Gastrocnemius medialis (tissue), 4 donors: ENCODE measurements around the gene FNDC3B. TPM values are rescaled to one million over a fixed set of nuclear protein-coding genes. Genes with fewer than 3 reads are reported as not detected.

Experiments used
- ATAC-seq, 2 donors: fragments of 150-250 bp; one replicate each; pipeline ENCODE4 v1.9.1; 2016
- DNase-seq, 2 donors: peaks; one replicate each; pipeline ENCODE4 v3.0.0-alpha.2; 2019
- H3K27ac ChIP-seq, 4 donors: fragments of 200-600 bp; sonication (generic); 1 replicate in 1 of 4; 2 replicates in 3 of 4; pipeline ENCODE4 v1.5.1; 2016 to 2018; ENCODE audit warnings: mild to moderate bottlenecking in 2 of 4, moderate library complexity in 1 of 4
- H3K27me3 ChIP-seq, 3 donors: fragments of 200-600 bp; sonication (generic) in 2 of 3; 1 replicate in 1 of 3; 2 replicates in 2 of 3; pipeline versions ENCODE4 v1.5.1 to v1.6.0; 2016 to 2019; ENCODE audit warnings: mild to moderate bottlenecking in 1 of 3, moderate library complexity in 1 of 3
- H3K36me3 ChIP-seq, 2 donors: fragments of 200-600 bp; sonication (generic) in 1 of 2; one replicate each; pipeline ENCODE4 v1.5.1; 2017 to 2018
- H3K4me1 ChIP-seq, 2 donors: fragments of 200-600 bp; sonication (generic) in 1 of 2; one replicate each; pipeline ENCODE4 v1.5.1; 2016 to 2017; ENCODE audit warnings: mild to moderate bottlenecking in 2 of 2
- H3K4me3 ChIP-seq, 4 donors: fragments of 200-600 bp; sonication (generic) in 3 of 4; 1 replicate in 1 of 4; 2 replicates in 3 of 4; pipeline ENCODE4 v1.5.1; 2016 to 2019; ENCODE audit warnings: mild to moderate bottlenecking in 2 of 4
- H3K9me3 ChIP-seq, 3 donors: fragments of 200-600 bp; sonication (generic) in 2 of 3; 1 replicate in 1 of 3; 2 replicates in 2 of 3; pipeline ENCODE4 v1.5.1; 2016 to 2019
- CTCF ChIP-seq, 5 experiments: fragments of 450-650 bp in 3 of 5; fragments of 200-600 bp in 2 of 5; sonication (generic) in 2 of 5; IDR thresholded peaks in 4 of 5; conservative IDR thresholded peaks in 1 of 5; 1 replicate in 4 of 5; 2 replicates in 1 of 5; pipeline ENCODE4 v1.5.1; 2016 to 2019; ENCODE audit warnings: antibody characterized with exemption in 5 of 5, mild to moderate bottlenecking in 3 of 5, moderate library complexity in 3 of 5
- POLR2A ChIP-seq, 2 donors: fragments of 450-650 bp; IDR thresholded peaks; one replicate each; pipeline ENCODE4 v1.6.1; 2017; ENCODE audit warnings: antibody characterized with exemption in 2 of 2, mild to moderate bottlenecking in 2 of 2, moderate library complexity in 2 of 2
- in situ Hi-C, 4 donors: fragments of 200-750 bp; cut with MboI; loops; one replicate each; pipeline versions ENCODE4 v1.15.0 to v1.8.0; 2017; ENCODE audit warnings: low sequenced_read_pairs in 4 of 4
- intact Hi-C: fragments of 100-400 bp; cut with DNase I; formaldehyde crosslinking; loops from one replicate; pipeline ENCODE4 v1.15.1; 2023; ENCODE audit warnings: low total_unique reads
- total RNA-seq, 4 donors: library from RNA; depleted of rRNA; stranded (reverse); fragments of >200 nt; gene quantifications; one replicate each; pipeline versions ENCODE4 v1.1.0 to v1.2.3, GENCODE V29; 2016

The FNDC3B gene
- total RNA-seq, 4 donors from 2014 or later = 42.5 to 110 (median 74.2) TPM

DNA sequence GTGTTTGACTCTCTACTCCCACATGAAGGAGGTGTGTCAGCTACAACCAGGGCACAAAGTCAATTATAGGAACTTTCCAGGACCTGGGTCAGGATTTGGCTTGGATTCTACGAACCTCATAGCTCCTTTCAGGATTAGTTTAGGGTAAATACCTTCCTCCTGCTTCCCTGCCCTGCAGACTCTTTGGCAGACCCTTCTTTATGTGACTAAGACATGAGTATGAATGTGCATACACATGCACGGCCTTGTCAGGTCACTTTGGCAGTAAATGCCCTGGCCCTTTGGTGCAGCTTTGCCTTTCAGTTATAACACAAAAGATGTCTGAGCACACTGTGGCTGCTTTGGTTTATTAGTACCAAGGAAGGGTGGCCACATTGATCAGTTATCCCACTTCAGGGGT is 340.0 kb downstream of the FNDC3B start:
- H3K27ac ChIP-seq = no peak overlapping the region
- H3K36me3 ChIP-seq = peaks cover 12 to 45% of the 10 kb centered on the region in 2 donors
- intact Hi-C loops = no loop called here
- TF ChIP-seq POLR2A (IDR thresholded peaks at IDR 0.05) (no peak), CTCF (IDR thresholded peaks at IDR 0.05 in 4 of 5, conservative IDR thresholded peaks at IDR 0.05 in 1 of 5) (no peak)
- no peaks in the 10 kb centered on the region for H3K27me3 ChIP-seq
- H3K9me3 ChIP-seq = no peaks in the 10 kb centered on the region
- H3K4me3 ChIP-seq = no peak overlapping the region
- DNase-seq = no peak
- peaks cover 4 to 6% of the 10 kb centered on the region in 2 donors for H3K4me1 ChIP-seq
- in situ Hi-C loops = no loop called here
- no peak for ATAC-seq

- no peaks in the 10 kb centered on the region for H3K9me3 ChIP-seq
- intact Hi-C loops (no loop called here), in situ Hi-C loops (no loop called here)
- peaks cover 0 to 4% of the 10 kb centered on the region in 2 donors for H3K4me1 ChIP-seq
- H3K36me3 ChIP-seq = peaks cover 12 to 43% of the 10 kb centered on the region in 2 donors
- no peak for ATAC-seq
- TF ChIP-seq POLR2A (IDR thresholded peaks at IDR 0.05) (no peak), CTCF (IDR thresholded peaks at IDR 0.05 in 4 of 5, conservative IDR thresholded peaks at IDR 0.05 in 1 of 5) (no peak)
- H3K27me3 ChIP-seq = no peaks in the 10 kb centered on the region
- no peak overlapping the region for H3K4me3 ChIP-seq
- no peak overlapping the region for H3K27ac ChIP-seq
- no peak for DNase-seq
Measured at GRCh38 chr3:172380632-172381031, 341.3 kb downstream of the FNDC3B start.

- in situ Hi-C loops = no loop called here
- no peak for ATAC-seq
Measured at GRCh38 chr3:172383306-172383796, 344.0 kb downstream of the FNDC3B start.

DNA sequence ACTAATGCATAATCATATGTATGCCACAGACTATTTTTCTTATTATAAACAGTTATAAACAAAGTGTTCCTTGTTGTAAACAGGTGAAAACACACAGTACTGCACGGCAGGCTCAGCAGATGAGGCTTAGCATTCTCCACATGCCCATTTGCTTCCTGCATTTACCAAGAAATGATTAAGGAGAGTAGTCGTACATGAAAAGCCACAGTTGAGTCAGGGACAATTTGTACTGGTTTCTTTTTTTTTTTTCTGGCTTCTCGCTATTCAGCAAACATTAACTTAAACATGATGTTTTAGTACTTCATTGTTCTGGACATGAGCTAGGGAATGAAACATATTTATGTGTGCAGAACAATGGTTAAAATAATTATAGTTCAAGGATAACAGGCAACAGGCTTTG is 345.5 kb downstream of the FNDC3B start:
- H3K27me3 ChIP-seq = no peaks in the 10 kb centered on the region
- peaks cover 0 to 16% of the 10 kb centered on the region in 2 donors for H3K4me1 ChIP-seq
- peaks cover 4 to 15% of the 10 kb centered on the region in 2 donors for H3K36me3 ChIP-seq
- ATAC-seq (no peak), DNase-seq (no peak)
- no peaks in the 10 kb centered on the region for H3K9me3 ChIP-seq
- in situ Hi-C loops (no loop called here), intact Hi-C loops (no loop called here)
- TF ChIP-seq CTCF (IDR thresholded peaks at IDR 0.05 in 4 of 5, conservative IDR thresholded peaks at IDR 0.05 in 1 of 5) (no peak), POLR2A (IDR thresholded peaks at IDR 0.05) (no peak)
- H3K4me3 ChIP-seq = no peak overlapping the region
- no peak overlapping the region for H3K27ac ChIP-seq

More at GRCh38 chr3:172383306-172383796, 344.0 kb downstream of the FNDC3B start:
- H3K9me3 ChIP-seq = no peaks in the 10 kb centered on the region
- no peak overlapping the region for H3K4me3 ChIP-seq
- DNase-seq = no peak
- intact Hi-C loops = no loop called here
- H3K36me3 ChIP-seq = peaks cover 12 to 30% of the 10 kb centered on the region in 2 donors
- no peak for TF ChIP-seq POLR2A (IDR thresholded peaks at IDR 0.05)
- no peak for TF ChIP-seq CTCF (IDR thresholded peaks at IDR 0.05 in 4 of 5, conservative IDR thresholded peaks at IDR 0.05 in 1 of 5)
- no peak overlapping the region for H3K27ac ChIP-seq
- peaks cover 0 to 13% of the 10 kb centered on the region in 2 donors for H3K4me1 ChIP-seq
- H3K27me3 ChIP-seq = no peaks in the 10 kb centered on the region

DNA sequence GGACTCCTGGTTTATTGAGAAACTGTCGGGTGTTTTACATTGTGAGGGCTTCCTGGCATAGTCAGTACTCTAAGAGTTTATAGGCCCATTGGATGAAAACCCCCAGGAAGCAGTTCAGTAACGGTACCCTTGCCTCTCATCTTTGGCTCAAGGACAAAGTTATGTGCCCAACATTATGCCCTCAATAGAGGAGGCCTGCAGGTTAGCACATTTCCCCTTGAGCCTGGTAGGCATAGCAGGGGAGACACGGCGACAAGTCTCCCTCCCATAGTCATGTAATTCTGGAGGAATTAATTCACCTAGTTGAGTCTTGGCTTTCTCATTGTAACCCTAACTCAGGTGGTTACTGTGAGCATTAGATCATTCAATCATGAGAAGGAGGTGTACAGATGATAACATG is 348.4 kb downstream of the FNDC3B start:
- Histone ChIP-seq H3K9me3 (no peaks in the 10 kb centered on the region), H3K27ac (peak overlapping the region in 1 of 4 donors; percentile 12), H3K4me3 (no peak overlapping the region), H3K36me3 (no peaks in the 10 kb centered on the region), H3K4me1 (peaks cover 20 to 38% of the 10 kb centered on the region in 2 donors), H3K27me3 (no peaks in the 10 kb centered on the region)
- in situ Hi-C loops (no loop called here), intact Hi-C loops (no loop called here)
- DNase-seq = no peak
- ATAC-seq = no peak
- TF ChIP-seq POLR2A (IDR thresholded peaks at IDR 0.05) (no peak), CTCF (IDR thresholded peaks at IDR 0.05 in 4 of 5, conservative IDR thresholded peaks at IDR 0.05 in 1 of 5) (no peak)
